OCI-LY7 (cell line): ENCODE measurements around the gene UGT2A2.

Source experiments
- CTCF ChIP-seq: fragments of 200-600 bp; sonication (generic); conservative IDR thresholded peaks from 2 replicates; pipeline ENCODE4 v1.5.1; 2014; ENCODE audit warnings: mild to moderate bottlenecking, antibody characterized with exemption, low read length, moderate library complexity, mixed read lengths
- EZH2phosphoT487 ChIP-seq: fragments of 200-600 bp; sonication (generic); IDR thresholded peaks from 2 replicates; pipeline ENCODE4 v1.6.1; 2018; ENCODE audit warnings: low read depth, borderline replicate concordance, mild to moderate bottlenecking, mixed run types, antibody characterized with exemption, low read length, moderate library complexity, mixed read lengths

- TF ChIP-seq CTCF (no peak), EZH2phosphoT487 (no peak)
These were observed 55.3 kb downstream of the UGT2A2 start for GRCh38 chr4:69584135-69584534.
